Measurements from ENCODE around the gene PRDM16.

DNA sequence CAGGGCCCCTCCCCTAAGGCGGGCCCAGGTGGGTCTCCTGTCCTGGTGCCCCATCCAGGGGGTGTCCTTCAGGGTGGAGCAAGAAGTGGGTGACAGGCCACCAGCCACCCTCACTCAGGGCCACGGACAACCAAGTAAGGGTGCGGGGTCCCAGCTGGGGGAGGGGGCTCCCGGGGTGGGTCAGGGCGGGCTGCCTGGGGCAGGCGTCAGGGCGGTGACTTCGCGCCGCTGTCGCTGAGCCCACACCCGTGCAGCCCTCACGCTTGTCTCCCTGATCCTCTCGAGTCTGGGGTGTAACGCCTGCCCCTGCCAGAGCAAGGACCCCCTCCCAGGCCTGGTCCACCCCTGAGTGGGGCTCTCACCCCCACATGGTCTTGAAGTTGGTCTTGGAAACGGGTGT, 407.7 kb downstream of the PRDM16 start:
- no peak for TF ChIP-seq CTCF (IDR thresholded peaks at IDR 0.05; ENCODE audit: control extremely low read depth in 1 of 3, insufficient read depth in 1 of 3, low read depth in 1 of 3, low read length in 3 of 3)
- TF ChIP-seq ZNF274 (IDR thresholded peaks at IDR 0.05; ENCODE audit: borderline replicate concordance, extremely low read depth, low read length): no peak
- TF ChIP-seq EGR1 (IDR thresholded peaks at IDR 0.05; ENCODE audit: borderline replicate concordance, low read depth, low read length): no peak
- no peak for TF ChIP-seq CREB1 (IDR thresholded peaks at IDR 0.05)
- no peak for TF ChIP-seq TAF1 (IDR thresholded peaks at IDR 0.05; ENCODE audit: low read depth, low read length)
- no peak for TF ChIP-seq POLR2A (IDR thresholded peaks at IDR 0.05; ENCODE audit: control extremely low read depth in 1 of 2, low read depth in 2 of 2, low read length in 2 of 2)
- no peak for TF ChIP-seq SP1 (IDR thresholded peaks at IDR 0.05; ENCODE audit: low read depth, low read length)
- TF ChIP-seq MAX (IDR thresholded peaks at IDR 0.05): no peak
- TF ChIP-seq RAD21 (IDR thresholded peaks at IDR 0.05 in 1 of 2, conservative IDR thresholded peaks at IDR 0.05 in 1 of 2; ENCODE audit: low read depth in 2 of 2, low read length in 2 of 2): no peak
- TF ChIP-seq GTF2F1 (IDR thresholded peaks at IDR 0.05; ENCODE audit: borderline replicate concordance, low read depth, low read length): no peak
- no peak for TF ChIP-seq NRF1 (IDR thresholded peaks at IDR 0.05; ENCODE audit: low read depth, low read length)

Data from H1 (cell line).